Gastrocnemius medialis (tissue), 4 donors: ENCODE measurements around the gene PSME3. TPM values are rescaled to one million over a fixed set of nuclear protein-coding genes. Genes with fewer than 3 reads are reported as not detected.

ENCODE experiments used
- ATAC-seq, 2 donors: fragments of 150-250 bp; one replicate each; pipeline ENCODE4 v1.9.1; 2016
- DNase-seq, 2 donors: peaks; one replicate each; pipeline ENCODE4 v3.0.0-alpha.2; 2019
- H3K27ac ChIP-seq, 4 donors: fragments of 200-600 bp; sonication (generic); 1 replicate in 1 of 4; 2 replicates in 3 of 4; pipeline ENCODE4 v1.5.1; 2016 to 2018; ENCODE audit warnings: mild to moderate bottlenecking in 2 of 4, moderate library complexity in 1 of 4
- H3K27me3 ChIP-seq, 3 donors: fragments of 200-600 bp; sonication (generic) in 2 of 3; 1 replicate in 1 of 3; 2 replicates in 2 of 3; pipeline versions ENCODE4 v1.5.1 to v1.6.0; 2016 to 2019; ENCODE audit warnings: mild to moderate bottlenecking in 1 of 3, moderate library complexity in 1 of 3
- H3K36me3 ChIP-seq, 2 donors: fragments of 200-600 bp; sonication (generic) in 1 of 2; one replicate each; pipeline ENCODE4 v1.5.1; 2017 to 2018
- H3K4me1 ChIP-seq, 2 donors: fragments of 200-600 bp; sonication (generic) in 1 of 2; one replicate each; pipeline ENCODE4 v1.5.1; 2016 to 2017; ENCODE audit warnings: mild to moderate bottlenecking in 2 of 2
- H3K4me3 ChIP-seq, 4 donors: fragments of 200-600 bp; sonication (generic) in 3 of 4; 1 replicate in 1 of 4; 2 replicates in 3 of 4; pipeline ENCODE4 v1.5.1; 2016 to 2019; ENCODE audit warnings: mild to moderate bottlenecking in 2 of 4
- H3K9me3 ChIP-seq, 3 donors: fragments of 200-600 bp; sonication (generic) in 2 of 3; 1 replicate in 1 of 3; 2 replicates in 2 of 3; pipeline ENCODE4 v1.5.1; 2016 to 2019
- CTCF ChIP-seq, 5 experiments: fragments of 450-650 bp in 3 of 5; fragments of 200-600 bp in 2 of 5; sonication (generic) in 2 of 5; IDR thresholded peaks in 4 of 5; conservative IDR thresholded peaks in 1 of 5; 1 replicate in 4 of 5; 2 replicates in 1 of 5; pipeline ENCODE4 v1.5.1; 2016 to 2019; ENCODE audit warnings: antibody characterized with exemption in 5 of 5, mild to moderate bottlenecking in 3 of 5, moderate library complexity in 3 of 5
- POLR2A ChIP-seq, 2 donors: fragments of 450-650 bp; IDR thresholded peaks; one replicate each; pipeline ENCODE4 v1.6.1; 2017; ENCODE audit warnings: antibody characterized with exemption in 2 of 2, mild to moderate bottlenecking in 2 of 2, moderate library complexity in 2 of 2
- in situ Hi-C, 4 donors: fragments of 200-750 bp; cut with MboI; loops; one replicate each; pipeline versions ENCODE4 v1.15.0 to v1.8.0; 2017; ENCODE audit warnings: low sequenced_read_pairs in 4 of 4
- intact Hi-C: fragments of 100-400 bp; cut with DNase I; formaldehyde crosslinking; loops from one replicate; pipeline ENCODE4 v1.15.1; 2023; ENCODE audit warnings: low total_unique reads
- total RNA-seq, 4 donors: library from RNA; depleted of rRNA; stranded (reverse); fragments of >200 nt; gene quantifications; one replicate each; pipeline versions ENCODE4 v1.1.0 to v1.2.3, GENCODE V29; 2016

PSME3 gene
- total RNA-seq, 4 donors from 2014 or later = 84.2 to 101 (median 88.7) TPM

DNA sequence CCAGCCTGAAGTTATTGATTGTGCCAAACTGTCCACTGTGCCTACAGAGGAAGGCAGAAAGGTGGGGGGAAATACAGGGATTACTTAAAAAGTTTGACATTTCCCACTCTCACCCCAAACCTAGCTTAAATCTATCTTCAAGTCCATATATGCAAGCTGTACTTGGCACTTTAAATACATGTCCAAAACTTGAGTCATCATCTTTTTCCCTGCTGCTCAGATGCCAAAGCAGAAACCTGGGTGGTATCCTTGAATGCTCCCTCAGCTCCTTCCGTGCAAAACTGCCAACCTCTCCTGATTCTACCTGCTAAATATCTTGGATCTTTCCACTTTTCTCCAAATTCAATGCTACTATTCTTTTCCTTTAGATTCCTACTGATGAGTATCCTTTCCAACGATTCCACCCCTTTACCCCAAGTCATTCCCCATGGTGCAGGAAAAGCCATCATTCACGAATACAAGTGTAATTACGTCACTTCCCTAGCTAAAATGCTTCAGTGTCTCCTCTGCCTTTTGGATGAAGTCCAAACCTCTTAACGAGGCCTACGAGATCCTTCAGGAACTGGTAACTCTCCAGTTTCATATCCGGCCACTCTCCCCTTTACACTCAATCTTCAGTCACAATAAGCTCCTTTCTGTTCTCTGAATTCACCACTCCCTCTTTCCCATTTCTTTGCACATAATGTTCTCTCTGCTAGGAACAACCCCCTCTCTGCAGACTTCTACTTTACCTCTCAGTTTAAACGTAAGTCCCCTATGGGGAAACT, 18.4 kb upstream of the PSME3 start:
- ATAC-seq (no peak), DNase-seq (no peak)
- peaks cover 10 to 99% of the 10 kb centered on the region in 2 donors for H3K36me3 ChIP-seq
- in situ Hi-C loops = no loop called here
- no peak overlapping the region for H3K27ac ChIP-seq
- TF ChIP-seq POLR2A (IDR thresholded peaks at IDR 0.05) (no peak), CTCF (IDR thresholded peaks at IDR 0.05 in 4 of 5, conservative IDR thresholded peaks at IDR 0.05 in 1 of 5) (no peak)
- H3K27me3 ChIP-seq = no peaks in the 10 kb centered on the region
- no peaks in the 10 kb centered on the region for H3K9me3 ChIP-seq
- H3K4me3 ChIP-seq = no peak overlapping the region
- H3K4me1 ChIP-seq = peaks cover 0 to 5% of the 10 kb centered on the region in 2 donors
- intact Hi-C loops = no loop called here

GRCh38 chr17:42817866-42818265, 15.3 kb upstream of the PSME3 start:
- intact Hi-C loops (no loop called here), in situ Hi-C loops (no loop called here)
- Histone ChIP-seq H3K36me3 (peaks cover 13 to 89% of the 10 kb centered on the region in 2 donors), H3K4me3 (no peak overlapping the region), H3K27me3 (no peaks in the 10 kb centered on the region), H3K4me1 (peaks cover 6 to 8% of the 10 kb centered on the region in 2 donors), H3K9me3 (no peaks in the 10 kb centered on the region), H3K27ac (no peak overlapping the region)
- DNase-seq = no peak
- no peak for TF ChIP-seq CTCF (IDR thresholded peaks at IDR 0.05 in 4 of 5, conservative IDR thresholded peaks at IDR 0.05 in 1 of 5)
- TF ChIP-seq POLR2A (IDR thresholded peaks at IDR 0.05) = no peak
- no peak for ATAC-seq

- in situ Hi-C loops = no loop called here
- Histone ChIP-seq H3K36me3 (peaks cover 11 to 84% of the 10 kb centered on the region in 2 donors), H3K4me3 (no peak overlapping the region), H3K27me3 (no peaks in the 10 kb centered on the region), H3K4me1 (peaks cover 11 to 13% of the 10 kb centered on the region in 2 donors), H3K9me3 (no peaks in the 10 kb centered on the region), H3K27ac (no peak overlapping the region)
- ATAC-seq = no peak
- no peak for DNase-seq
- intact Hi-C loops = no loop called here
- TF ChIP-seq POLR2A (IDR thresholded peaks at IDR 0.05) (no peak), CTCF (IDR thresholded peaks at IDR 0.05 in 4 of 5, conservative IDR thresholded peaks at IDR 0.05 in 1 of 5) (no peak)
Observed at GRCh38 chr17:42818379-42818778, 14.8 kb upstream of the PSME3 start.

GRCh38 chr17:42819939-42820535, 13.2 kb upstream of the PSME3 start:
- Histone ChIP-seq H3K9me3 (no peaks in the 10 kb centered on the region), H3K4me1 (peaks cover 13 to 14% of the 10 kb centered on the region in 2 donors), H3K4me3 (no peak overlapping the region), H3K27ac (no peak overlapping the region), H3K27me3 (no peaks in the 10 kb centered on the region), H3K36me3 (peaks cover 7 to 67% of the 10 kb centered on the region in 2 donors)
- TF ChIP-seq POLR2A (IDR thresholded peaks at IDR 0.05) = no peak
- peak in 3 of 5 experiments; percentile 41 to 61 (median 42) for TF ChIP-seq CTCF (IDR thresholded peaks at IDR 0.05 in 4 of 5, conservative IDR thresholded peaks at IDR 0.05 in 1 of 5)
- ATAC-seq (no peak), DNase-seq (peak in 1 of 2 donors; percentile 33)
- in situ Hi-C loops (loop anchor here in 1 of 4 donors (10.0 kb wide), 1 partner anchor 95 kb away; no protein-coding TSS in a partner anchor), intact Hi-C loops (loop anchor here (5.0 kb wide), 1 partner anchor 243 kb away; the partner anchor contains the start of gene PSMC3IP)
